A549 (cell line): ENCODE results near the gene HMGCLL1.

Experiments used
- BCL3 ChIP-seq: fragments of >200 bp; sonication (Bioruptor Twin); formaldehyde crosslinking; IDR thresholded peaks from 3 replicates; pipeline ENCODE4 v1.6.1; 2016
- CTCF ChIP-seq: fragments of >200 bp; sonication (Bioruptor Twin); formaldehyde crosslinking; IDR thresholded peaks from 3 replicates; pipeline ENCODE4 v1.5.1; 2016
- HES2 ChIP-seq: fragments of >200 bp; sonication (Bioruptor Twin); formaldehyde crosslinking; IDR thresholded peaks from 2 replicates; pipeline ENCODE4 v1.6.1; 2016
- PHF8 ChIP-seq: fragments of 200-600 bp; sonication (generic); IDR thresholded peaks from 2 replicates; pipeline ENCODE4 v1.6.1; 2016; ENCODE audit warnings: low read depth, mild to moderate bottlenecking, antibody characterized with exemption, moderate library complexity, borderline replicate concordance
- POLR2A ChIP-seq: IDR thresholded peaks from 2 replicates; pipeline ENCODE4 v1.6.1; 2012; ENCODE audit warnings: mild to moderate bottlenecking, low read length
- POLR2AphosphoS2 ChIP-seq: conservative IDR thresholded peaks from 2 replicates; pipeline ENCODE4 v1.6.1; 2012; ENCODE audit warnings: low read length, improper control_type of control experiment, inconsistent platforms
- RAD21 ChIP-seq, 2 experiments: fragments of >200 bp in 1 of 2; sonication (Bioruptor Twin) in 1 of 2; formaldehyde crosslinking in 1 of 2; IDR thresholded peaks in 1 of 2; conservative IDR thresholded peaks in 1 of 2; 2 replicates in 1 of 2; 3 replicates in 1 of 2; pipeline ENCODE4 v1.6.1; 2012 to 2018; ENCODE audit warnings: inconsistent platforms in 1 of 2
- REST ChIP-seq: fragments of 200-600 bp; sonication (generic); IDR thresholded peaks from 2 replicates; pipeline ENCODE4 v1.6.1; 2016; ENCODE audit warnings: antibody characterized with exemption, mild to moderate bottlenecking, moderate library complexity
- RNF2 ChIP-seq: fragments of 200-600 bp; sonication (generic); IDR thresholded peaks from 2 replicates; pipeline ENCODE4 v1.6.1; 2016; ENCODE audit warnings: low read depth, mild to moderate bottlenecking, antibody characterized with exemption, moderate library complexity, borderline replicate concordance
- SMC3 ChIP-seq: fragments of >200 bp; sonication (Bioruptor Twin); formaldehyde crosslinking; IDR thresholded peaks from 3 replicates; pipeline ENCODE4 v1.6.1; 2018; ENCODE audit warnings: inconsistent platforms
- USF2 ChIP-seq: fragments of 450-650 bp; IDR thresholded peaks from 2 replicates; pipeline ENCODE4 v1.6.1; 2014; ENCODE audit warnings: antibody characterized with exemption
- ZSCAN20 ChIP-seq: fragments of 250-450 bp; sonication (Bioruptor Pico); IDR thresholded peaks from 2 replicates; pipeline ENCODE4 v1.8.0; 2022; ENCODE audit warnings: mild to moderate bottlenecking, moderate library complexity

- TF ChIP-seq REST (no peak), CTCF (no peak), RNF2 (no peak), POLR2A (no peak), PHF8 (no peak), POLR2AphosphoS2 (no peak), SMC3 (no peak), RAD21 (conservative IDR thresholded peaks at IDR 0.05 in 1 of 2, IDR thresholded peaks at IDR 0.05 in 1 of 2) (no peak), BCL3 (no peak), HES2 (no peak), ZSCAN20 (CRISPR knock-in tag) (no peak), USF2 (no peak)
Observed at GRCh38 chr6:55557146-55557545, 21.8 kb downstream of the HMGCLL1 start.
